ENCODE data around the gene ZIC2.
"Not testable (repeated sequence)": the region's sequence is repeated elsewhere in the genome, so short reads cannot be mapped to it uniquely, and the experiment has no call there.

The ZIC2 gene

DNA sequence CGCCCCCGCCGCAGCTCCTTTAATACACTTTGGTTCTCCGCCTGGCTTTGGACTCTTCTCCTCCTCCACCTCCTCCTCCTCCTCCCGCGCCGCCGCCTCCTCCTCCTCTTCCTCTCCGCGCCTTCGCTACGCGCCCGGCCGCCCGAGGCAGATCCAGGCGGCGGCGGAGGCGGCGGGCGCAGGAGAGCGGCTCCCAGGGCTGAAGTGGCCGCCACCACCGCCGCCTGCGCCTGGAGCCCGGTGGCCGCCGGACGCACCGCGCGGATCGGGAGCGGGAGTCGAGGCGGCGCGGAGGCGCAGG is at the start of gene ZIC2:
Gene ZIC2, plus strand, starts transcription at position 50 of the 301 bp plus-strand sequence. CDS start 281 bp downstream, outside the sequence.
- no peak for DNase-seq

DNA sequence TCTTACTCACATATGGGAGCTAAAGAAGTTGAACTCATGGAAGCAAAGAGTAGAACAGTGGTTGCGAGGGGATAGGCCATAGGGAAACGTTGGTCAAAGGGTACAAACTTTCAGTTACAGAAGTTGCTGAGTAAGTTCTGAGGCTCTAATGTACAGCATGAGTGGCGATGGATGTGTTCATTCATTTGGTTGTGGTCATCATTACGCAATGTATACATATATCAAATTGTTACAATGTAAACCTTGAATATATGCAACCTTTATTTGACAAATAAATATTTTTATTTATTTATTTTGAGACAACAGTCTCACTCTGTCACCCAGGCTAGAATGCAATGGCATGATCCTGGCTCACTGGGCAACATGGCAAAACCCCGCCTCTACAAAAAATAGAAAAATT is 48.7 kb upstream of the ZIC2 start:
- DNase-seq = no peak

- DNase-seq = no peak
These were observed 45.8 kb upstream of the ZIC2 start for GRCh38 chr13:99935772-99936171.

DNA sequence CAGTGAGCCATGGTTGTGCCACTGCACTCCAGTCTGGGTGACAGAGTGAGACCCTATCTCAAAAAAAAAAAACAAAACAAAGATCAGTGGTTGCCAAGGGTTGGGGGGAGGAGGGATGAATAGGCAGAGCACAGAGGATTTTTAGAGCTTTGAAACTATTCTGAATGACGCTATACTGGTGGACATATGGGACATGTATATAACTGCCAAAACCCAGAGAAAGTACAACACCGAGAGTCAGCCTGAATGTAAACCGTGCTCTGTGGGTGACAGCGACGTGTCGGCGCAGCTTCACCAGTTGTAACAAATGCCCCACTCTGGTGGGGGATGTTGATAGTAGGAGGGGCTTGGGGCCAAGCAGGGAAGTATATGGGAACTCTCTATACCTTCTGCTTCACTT is 42.9 kb upstream of the ZIC2 start:
- no peak for DNase-seq

GRCh38 chr13:99941086-99941485 is 40.5 kb upstream of the ZIC2 start:
- DNase-seq = no peak

- DNase-seq = no peak
These were observed 39.7 kb upstream of the ZIC2 start for GRCh38 chr13:99941911-99942310.

DNA sequence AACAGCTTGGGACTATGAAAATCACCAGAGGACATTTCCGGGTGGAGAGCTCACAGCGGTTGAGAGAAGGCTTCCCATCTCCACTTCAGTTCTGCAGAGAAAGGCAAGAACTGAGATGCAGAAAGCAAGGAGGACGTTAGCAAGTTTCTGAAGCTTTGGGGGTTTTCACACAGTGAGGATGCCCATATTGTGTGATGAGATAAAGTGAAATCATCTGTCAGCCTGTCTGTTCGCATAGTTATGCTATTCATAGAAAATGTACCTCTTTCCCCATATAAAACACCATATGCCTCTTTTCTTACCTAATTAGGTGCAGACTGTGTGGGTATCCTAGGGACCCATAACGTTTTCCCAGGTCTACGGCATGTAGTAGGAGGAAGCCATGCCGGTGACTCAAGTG is 37.5 kb upstream of the ZIC2 start:
- DNase-seq = no peak

DNA sequence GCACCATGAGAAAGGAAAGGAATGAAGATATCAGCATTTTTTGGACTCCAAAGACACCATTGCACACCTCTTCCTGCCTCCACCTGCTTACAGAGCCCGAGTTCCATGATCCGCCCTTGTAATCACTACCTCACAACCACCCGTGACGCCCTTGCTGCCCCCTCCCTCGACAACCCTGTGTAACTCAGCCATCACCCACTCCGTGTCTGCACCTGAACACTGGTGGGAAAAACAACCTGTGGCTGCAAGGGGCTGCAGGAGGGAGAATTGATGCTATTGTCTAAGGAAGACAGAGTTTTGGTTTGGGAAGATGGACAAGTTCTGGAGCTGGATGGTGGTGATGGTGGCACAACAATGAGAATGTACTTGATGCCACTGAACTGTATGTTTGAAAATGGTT is 37.0 kb upstream of the ZIC2 start:
- DNase-seq = no peak

GRCh38 chr13:99945515-99945914 is 36.1 kb upstream of the ZIC2 start:
- not testable (repeated sequence) for DNase-seq

GRCh38 chr13:99947666-99948065 is 33.9 kb upstream of the ZIC2 start:
- DNase-seq = no peak

DNA sequence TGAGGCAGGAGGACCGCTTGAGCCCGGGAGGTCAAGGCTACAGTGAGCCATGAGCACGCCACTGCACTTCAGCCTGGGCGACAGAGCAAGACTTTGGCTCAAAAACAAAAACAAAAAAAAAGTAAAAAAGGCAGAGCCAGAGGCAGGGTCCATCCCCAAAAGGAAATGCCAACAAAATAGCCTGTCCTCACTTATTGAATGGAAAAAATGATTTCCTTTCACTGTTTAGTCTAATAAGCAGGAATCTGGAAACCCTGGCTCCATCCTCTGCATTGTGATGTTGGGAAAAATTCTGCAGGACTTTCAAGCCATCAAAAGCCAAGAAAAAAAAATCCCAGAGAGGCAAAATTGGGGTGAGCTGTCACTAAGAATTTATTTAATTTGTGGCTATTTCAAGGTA is 33.2 kb upstream of the ZIC2 start:
- DNase-seq = no peak

- no peak for DNase-seq
These were observed 32.5 kb upstream of the ZIC2 start for GRCh38 chr13:99948907-99949678.

DNA sequence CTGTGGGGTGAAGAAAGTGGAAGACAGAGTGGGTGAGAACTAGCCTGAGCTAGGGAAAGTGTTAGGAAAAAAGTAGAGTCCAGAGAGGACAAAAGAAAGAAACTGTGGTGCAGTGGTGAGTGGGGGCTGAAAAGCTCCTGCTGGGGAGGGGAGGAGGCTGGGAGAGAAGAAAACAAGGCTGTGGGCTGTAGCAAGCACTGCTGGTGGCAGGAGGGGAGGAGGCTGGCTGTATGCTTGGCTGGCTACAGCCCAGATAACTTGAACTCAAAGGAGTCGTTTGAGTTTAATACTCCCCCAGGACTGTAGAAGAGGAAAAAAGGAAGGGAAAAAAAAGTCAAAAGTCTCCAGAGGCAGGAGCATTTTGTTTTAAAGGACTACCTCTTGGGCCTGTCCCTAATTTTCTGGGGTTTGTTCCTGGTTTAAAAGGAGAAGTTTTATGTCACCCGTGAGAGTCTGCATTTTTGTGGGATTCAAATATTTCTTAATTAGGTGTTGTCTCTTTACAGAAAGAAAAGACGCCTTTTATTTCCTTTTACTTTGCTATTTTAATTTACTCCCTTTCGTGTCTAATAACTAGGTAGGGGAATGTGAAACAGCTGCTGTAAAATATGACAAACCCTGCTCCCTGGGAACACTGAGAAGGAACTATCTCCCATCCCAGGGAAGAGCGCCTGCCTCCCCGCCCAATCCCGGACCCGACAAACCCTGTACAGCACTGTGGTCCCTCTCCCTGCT is 31.7 kb upstream of the ZIC2 start:
- DNase-seq = no peak

DNA sequence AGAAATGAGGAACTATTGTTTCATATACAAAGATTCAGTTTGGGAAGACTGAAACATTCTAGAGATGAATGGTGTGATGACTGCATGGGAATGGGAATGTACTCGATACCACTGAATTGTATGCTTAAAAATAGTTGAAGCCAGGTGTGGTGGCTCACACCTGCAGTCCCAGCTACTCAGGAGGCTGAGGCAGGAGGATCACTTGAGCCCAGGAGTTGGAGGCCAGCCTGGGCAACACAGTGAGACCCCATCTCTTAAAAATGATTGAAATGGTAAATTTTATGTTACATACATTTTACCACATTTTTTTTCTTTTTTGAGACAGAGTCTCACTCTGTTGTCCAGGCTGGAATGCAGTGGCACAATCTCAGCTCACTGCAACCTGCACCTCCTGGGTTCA is 29.9 kb upstream of the ZIC2 start:
- DNase-seq = not testable (repeated sequence)

GRCh38 chr13:99953138-99953755 is 28.3 kb upstream of the ZIC2 start:
- DNase-seq = no peak

DNA sequence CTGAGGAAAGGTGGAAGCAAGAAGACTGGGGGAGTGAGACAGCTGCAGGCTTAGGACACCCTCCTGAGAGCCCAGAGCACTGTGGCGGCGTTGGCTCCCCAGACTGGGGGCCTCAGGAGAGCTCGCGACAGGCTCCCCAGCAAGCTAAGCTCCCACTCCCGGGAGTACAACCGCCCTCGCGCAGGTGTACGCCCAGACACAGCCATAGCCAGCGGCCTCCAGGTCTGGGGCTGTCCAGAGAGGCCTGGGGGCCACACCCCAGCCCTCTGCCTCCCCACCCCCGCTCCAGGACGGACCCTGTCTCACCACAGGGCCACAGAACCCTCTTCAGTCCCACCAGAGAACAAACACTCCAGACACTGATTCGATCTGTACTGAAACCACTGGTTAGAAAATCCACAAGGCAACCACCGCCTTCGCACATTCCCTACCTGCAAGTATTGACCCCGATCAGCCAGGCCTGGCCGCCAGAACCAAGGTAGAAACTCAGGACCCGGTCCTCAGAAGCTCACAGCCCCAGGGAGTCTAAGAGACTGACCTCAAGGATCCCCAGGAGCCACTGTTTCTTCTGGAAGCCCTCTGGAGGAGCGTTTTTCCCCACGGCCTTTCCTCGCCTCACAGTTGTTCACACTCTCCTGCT is 26.4 kb upstream of the ZIC2 start:
- no peak for DNase-seq

GRCh38 chr13:99955747-99956472 is 25.7 kb upstream of the ZIC2 start:
- DNase-seq = no peak

GRCh38 chr13:99956473-99957349 is 24.9 kb upstream of the ZIC2 start:
- DNase-seq = no peak

DNA sequence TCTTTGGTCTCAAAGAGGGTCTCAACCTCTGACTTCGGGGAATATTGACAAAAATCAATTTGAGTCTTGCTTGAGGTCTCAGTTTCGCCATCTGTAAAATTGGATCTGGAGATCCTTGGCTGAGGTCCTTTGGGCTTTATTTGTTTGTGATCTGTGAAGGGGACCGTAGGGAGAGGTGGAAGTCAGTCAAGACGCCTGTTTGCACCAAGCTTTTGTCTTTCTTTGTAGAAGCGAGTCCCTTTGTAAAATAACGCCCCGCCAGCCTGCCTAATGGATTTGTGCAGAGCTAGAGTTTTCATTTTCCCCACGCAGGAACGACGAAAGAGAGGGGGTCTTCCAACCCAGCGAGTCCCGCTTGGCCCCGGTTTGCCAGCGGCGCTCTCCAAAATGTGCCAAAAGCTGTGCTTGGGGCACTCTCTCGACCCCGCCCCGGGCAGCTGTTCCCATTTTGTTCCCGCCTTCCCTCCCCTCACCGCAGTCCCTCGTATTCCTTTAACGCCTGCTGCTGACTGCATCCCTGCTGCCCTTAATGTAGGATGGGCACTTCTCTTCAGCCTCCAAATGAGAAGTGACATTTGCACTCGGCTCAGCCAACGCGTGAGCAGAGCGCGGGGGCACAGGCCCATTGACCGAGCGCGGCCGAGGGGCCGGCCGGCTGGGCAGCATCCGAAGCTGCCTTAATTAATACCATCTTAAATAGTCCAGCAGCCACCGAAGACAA is 23.0 kb upstream of the ZIC2 start:
- DNase-seq = no peak

- DNase-seq = no peak
These were observed 22.5 kb upstream of the ZIC2 start for GRCh38 chr13:99959127-99959539.

DNA sequence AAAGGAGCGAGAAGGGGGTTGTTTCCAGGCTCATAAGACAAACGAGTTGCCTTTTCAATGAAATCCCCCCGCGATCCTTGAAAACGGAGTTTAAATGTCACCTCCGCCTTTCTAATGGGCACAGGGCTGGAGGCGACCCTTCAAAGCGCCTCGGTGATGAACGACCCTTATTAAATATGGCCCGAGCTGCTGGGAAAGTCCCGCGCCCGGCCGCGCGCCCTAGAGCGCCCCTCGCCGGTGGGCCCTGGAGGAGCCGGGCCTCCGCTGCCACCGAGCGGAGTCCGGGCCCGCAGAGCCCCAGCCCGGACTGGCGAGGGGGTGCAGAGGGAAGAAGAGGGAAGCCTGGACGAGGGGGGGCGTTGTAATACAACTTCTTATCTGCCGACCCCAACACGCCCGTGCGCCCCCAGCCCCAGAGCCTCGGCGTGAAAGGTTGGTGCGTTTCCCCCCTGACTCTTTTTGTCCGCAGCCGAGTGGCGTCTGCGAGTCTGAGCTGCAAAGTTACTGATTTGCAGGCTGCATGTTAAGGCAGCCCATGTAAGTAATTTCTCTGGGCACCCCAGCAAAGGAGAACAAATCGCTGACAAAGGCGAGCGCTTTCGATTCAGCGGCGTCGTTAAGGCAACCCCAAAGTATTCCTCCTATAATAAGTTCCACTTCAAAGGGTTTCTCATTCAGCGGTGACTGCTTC is 21.9 kb upstream of the ZIC2 start:
- DNase-seq = no peak
